Measurements from ENCODE around the gene WFDC1. TPM values are rescaled to one million over a fixed set of nuclear protein-coding genes. Genes with fewer than 3 reads are reported as not detected.

Gene WFDC1
- total RNA-seq, 2 experiments from 2014 or later = not detected

DNA sequence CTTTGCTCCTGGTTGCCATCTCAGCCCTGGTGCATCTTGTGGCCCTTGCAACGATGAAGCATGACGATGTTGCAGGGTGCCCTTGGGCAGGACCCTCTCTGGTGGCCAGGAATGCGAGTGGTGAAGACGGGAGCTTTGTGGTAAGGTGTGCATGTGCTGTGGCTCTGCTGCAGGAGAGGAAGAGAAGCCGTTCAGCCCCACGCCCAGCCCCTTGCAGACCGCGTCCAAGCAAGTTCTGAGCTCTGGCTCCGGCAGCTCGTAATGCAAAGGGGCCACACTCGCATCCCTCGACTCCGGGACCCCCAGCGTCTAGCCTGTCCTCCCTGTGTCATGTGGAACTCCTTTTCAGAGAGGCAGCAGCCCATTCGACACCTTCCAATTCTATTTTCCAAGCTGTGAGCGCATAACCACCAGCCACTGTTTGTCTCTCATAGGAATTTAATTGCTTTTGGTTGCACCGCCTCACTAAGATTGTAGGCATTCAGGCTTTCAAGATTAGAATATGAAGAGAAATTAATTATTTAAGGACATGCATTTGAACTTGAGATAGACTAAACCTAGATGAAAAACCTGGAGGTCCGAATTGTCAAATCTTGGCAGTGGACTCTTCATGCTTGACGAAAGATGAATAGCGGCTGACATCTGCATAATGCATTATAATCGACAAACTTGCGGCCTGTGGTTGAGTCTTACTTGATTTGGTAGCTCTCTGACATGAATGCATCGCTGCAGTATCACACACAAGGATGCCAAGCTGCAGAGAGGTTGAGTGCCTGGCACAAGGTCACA, 33.7 kb upstream of the WFDC1 start:
- H3K9me3 ChIP-seq (ENCODE audit: low read length) = no peaks in the 10 kb centered on the region
- CTCF ChIA-PET (ENCODE audit: unreplicated experiment) = no interaction called here
- H2AFZ ChIP-seq (ENCODE audit: low read length) = no peak overlapping the region
- H3K4me1 ChIP-seq (ENCODE audit: insufficient read depth, low read length, poor library complexity, severe bottlenecking) = no peaks in the 10 kb centered on the region
- H3K36me3 ChIP-seq (ENCODE audit: insufficient read depth, low read length) = no peaks in the 10 kb centered on the region
- TF ChIP-seq, protein P1, sequence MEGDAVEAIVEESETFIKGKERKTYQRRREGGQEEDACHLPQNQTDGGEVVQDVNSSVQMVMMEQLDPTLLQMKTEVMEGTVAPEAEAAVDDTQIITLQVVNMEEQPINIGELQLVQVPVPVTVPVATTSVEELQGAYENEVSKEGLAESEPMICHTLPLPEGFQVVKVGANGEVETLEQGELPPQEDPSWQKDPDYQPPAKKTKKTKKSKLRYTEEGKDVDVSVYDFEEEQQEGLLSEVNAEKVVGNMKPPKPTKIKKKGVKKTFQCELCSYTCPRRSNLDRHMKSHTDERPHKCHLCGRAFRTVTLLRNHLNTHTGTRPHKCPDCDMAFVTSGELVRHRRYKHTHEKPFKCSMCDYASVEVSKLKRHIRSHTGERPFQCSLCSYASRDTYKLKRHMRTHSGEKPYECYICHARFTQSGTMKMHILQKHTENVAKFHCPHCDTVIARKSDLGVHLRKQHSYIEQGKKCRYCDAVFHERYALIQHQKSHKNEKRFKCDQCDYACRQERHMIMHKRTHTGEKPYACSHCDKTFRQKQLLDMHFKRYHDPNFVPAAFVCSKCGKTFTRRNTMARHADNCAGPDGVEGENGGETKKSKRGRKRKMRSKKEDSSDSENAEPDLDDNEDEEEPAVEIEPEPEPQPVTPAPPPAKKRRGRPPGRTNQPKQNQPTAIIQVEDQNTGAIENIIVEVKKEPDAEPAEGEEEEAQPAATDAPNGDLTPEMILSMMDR (conservative IDR thresholded peaks at IDR 0.05; ENCODE audit: low read length) = no peak
- TF ChIP-seq EZH2phosphoT487 (IDR thresholded peaks at IDR 0.05; ENCODE audit: borderline replicate concordance, low read depth, low read length) = no peak
- BruUV-seq (replicated peaks) = no TSS peak
- H3K4me2 ChIP-seq (ENCODE audit: low read length) = no peak overlapping the region
- no peak overlapping the region for H3K4me3 ChIP-seq (ENCODE audit: low read depth, low read length, poor library complexity, severe bottlenecking)
- intact Hi-C loops (cut with micrococcal nuclease; ENCODE audit: unreplicated experiment) = no loop called here
- H3K79me2 ChIP-seq (ENCODE audit: insufficient read depth, low read depth, low read length) = no peaks in the 10 kb centered on the region
- H3K9me2 ChIP-seq (ENCODE audit: insufficient read depth, low read length) = no peaks in the 10 kb centered on the region
- POLR2A ChIA-PET = no interaction called here
- no peak for DNase-seq (ENCODE audit: low spot score)
- no peak overlapping the region for H3K27ac ChIP-seq (ENCODE audit: low read depth, low read length, poor library complexity, severe bottlenecking)
- no peaks in the 10 kb centered on the region for H4K20me1 ChIP-seq (ENCODE audit: insufficient read depth, low read length)

DNA sequence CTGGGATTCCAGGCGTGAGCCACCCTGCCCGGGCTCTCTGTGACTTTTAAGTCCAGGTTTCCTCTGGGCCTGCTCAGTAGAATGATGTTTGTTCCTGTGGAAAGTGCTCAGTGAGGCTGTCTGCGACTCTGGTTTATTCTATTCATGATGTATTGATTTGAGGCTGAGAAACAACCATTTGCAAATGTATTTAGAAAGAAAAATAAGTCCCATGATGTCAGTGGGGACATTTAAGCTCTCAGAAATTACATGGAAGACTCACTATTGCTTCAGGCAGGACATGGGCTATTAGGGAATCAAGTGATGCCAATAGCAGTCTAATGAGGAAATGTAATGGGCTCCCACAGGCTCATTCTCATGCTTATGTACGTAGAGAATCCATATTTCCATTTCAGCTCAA, 32.6 kb upstream of the WFDC1 start:
- no peak overlapping the region for H3K27ac ChIP-seq (ENCODE audit: low read depth, low read length, poor library complexity, severe bottlenecking)
- intact Hi-C loops (cut with micrococcal nuclease; ENCODE audit: unreplicated experiment) = no loop called here
- POLR2A ChIA-PET = no interaction called here
- H3K9me3 ChIP-seq (ENCODE audit: low read length) = no peaks in the 10 kb centered on the region
- H3K36me3 ChIP-seq (ENCODE audit: insufficient read depth, low read length) = no peaks in the 10 kb centered on the region
- no peaks in the 10 kb centered on the region for H3K9me2 ChIP-seq (ENCODE audit: insufficient read depth, low read length)
- no peak overlapping the region for H3K4me2 ChIP-seq (ENCODE audit: low read length)
- H3K4me3 ChIP-seq (ENCODE audit: low read depth, low read length, poor library complexity, severe bottlenecking) = no peak overlapping the region
- no TSS peak for BruUV-seq (replicated peaks)
- TF ChIP-seq, protein P1 (conservative IDR thresholded peaks at IDR 0.05; ENCODE audit: low read length) = no peak
- no peak for TF ChIP-seq EZH2phosphoT487 (IDR thresholded peaks at IDR 0.05; ENCODE audit: borderline replicate concordance, low read depth, low read length)
- no peak for DNase-seq (ENCODE audit: low spot score)
- no peaks in the 10 kb centered on the region for H3K79me2 ChIP-seq (ENCODE audit: insufficient read depth, low read depth, low read length)
- H2AFZ ChIP-seq (ENCODE audit: low read length) = no peak overlapping the region
- CTCF ChIA-PET (ENCODE audit: unreplicated experiment) = no interaction called here
- H3K4me1 ChIP-seq (ENCODE audit: insufficient read depth, low read length, poor library complexity, severe bottlenecking) = no peaks in the 10 kb centered on the region
- H4K20me1 ChIP-seq (ENCODE audit: insufficient read depth, low read length) = no peaks in the 10 kb centered on the region

DNA sequence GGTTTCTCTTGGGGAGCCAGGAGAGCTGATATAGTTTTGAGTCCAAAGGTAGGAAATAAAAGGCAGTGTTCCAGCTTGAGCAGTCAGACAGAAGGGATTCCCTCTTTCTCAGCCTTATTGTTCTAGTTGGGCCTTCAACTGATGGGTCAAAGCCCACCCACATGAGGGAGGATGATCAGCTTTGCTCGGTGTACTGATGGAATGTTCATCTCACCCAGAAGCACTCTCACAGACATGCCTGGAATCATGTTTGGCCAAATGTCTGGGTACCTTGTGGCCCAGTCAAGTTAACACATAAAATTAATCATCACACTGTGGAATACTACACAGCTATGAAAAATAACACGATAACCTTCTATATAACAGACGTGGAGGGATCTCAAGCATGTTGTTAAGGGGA, 31.7 kb upstream of the WFDC1 start:
- POLR2A ChIA-PET = no interaction called here
- TF ChIP-seq, protein P1 (conservative IDR thresholded peaks at IDR 0.05; ENCODE audit: low read length) = no peak
- no peak for TF ChIP-seq EZH2phosphoT487 (IDR thresholded peaks at IDR 0.05; ENCODE audit: borderline replicate concordance, low read depth, low read length)
- Histone ChIP-seq H3K27ac (ENCODE audit: low read depth, low read length, poor library complexity, severe bottlenecking) (no peak overlapping the region), H3K4me1 (ENCODE audit: insufficient read depth, low read length, poor library complexity, severe bottlenecking) (no peaks in the 10 kb centered on the region), H3K9me3 (ENCODE audit: low read length) (no peaks in the 10 kb centered on the region), H3K36me3 (ENCODE audit: insufficient read depth, low read length) (no peaks in the 10 kb centered on the region), H2AFZ (ENCODE audit: low read length) (no peak overlapping the region), H3K79me2 (ENCODE audit: insufficient read depth, low read depth, low read length) (no peaks in the 10 kb centered on the region), H3K9me2 (ENCODE audit: insufficient read depth, low read length) (no peaks in the 10 kb centered on the region), H4K20me1 (ENCODE audit: insufficient read depth, low read length) (no peaks in the 10 kb centered on the region), H3K4me3 (ENCODE audit: low read depth, low read length, poor library complexity, severe bottlenecking) (no peak overlapping the region), H3K4me2 (ENCODE audit: low read length) (no peak overlapping the region)
- CTCF ChIA-PET (ENCODE audit: unreplicated experiment) = no interaction called here
- no peak for DNase-seq (ENCODE audit: low spot score)
- no TSS peak for BruUV-seq (replicated peaks)
- intact Hi-C loops (cut with micrococcal nuclease; ENCODE audit: unreplicated experiment) = no loop called here

Measured in OCI-LY7 (cell line).